PC-9 (cell line): ENCODE measurements around the gene NUDC.

Experiments used
- EZH2 ChIP-seq: fragments of 200-600 bp; sonication (generic); IDR thresholded peaks from 2 replicates; pipeline ENCODE4 v1.8.0; 2017; ENCODE audit warnings: antibody characterized with exemption, low read depth
- TF ChIP-seq, protein P1 (sequence below): fragments of 200-600 bp; sonication (generic); conservative IDR thresholded peaks from 2 replicates; pipeline ENCODE4 v1.6.1; 2017; ENCODE audit warnings: mixed run types, antibody characterized with exemption, mild to moderate bottlenecking, moderate library complexity

DNA sequence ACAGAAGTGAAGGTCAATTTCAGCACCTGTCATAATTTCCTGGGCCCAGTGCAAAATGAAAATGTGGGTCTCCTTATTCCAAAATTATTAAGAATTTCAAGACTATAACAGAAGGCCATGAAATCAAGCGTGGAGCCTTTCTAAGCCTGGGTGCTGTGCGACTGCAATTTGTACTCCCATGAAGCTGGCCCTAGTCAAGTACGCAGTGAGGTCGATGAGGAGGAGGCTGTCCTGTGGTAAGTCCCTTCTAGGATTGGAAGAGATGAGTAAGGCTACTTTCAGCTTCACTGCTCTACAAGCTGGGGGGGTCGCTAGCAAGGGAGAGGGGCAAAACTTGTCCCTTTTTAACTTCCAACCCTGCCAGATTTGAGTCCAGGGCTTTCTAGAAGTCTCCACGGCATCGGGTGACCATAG is 410 bp upstream of the NUDC start:
- TF ChIP-seq, protein P1, sequence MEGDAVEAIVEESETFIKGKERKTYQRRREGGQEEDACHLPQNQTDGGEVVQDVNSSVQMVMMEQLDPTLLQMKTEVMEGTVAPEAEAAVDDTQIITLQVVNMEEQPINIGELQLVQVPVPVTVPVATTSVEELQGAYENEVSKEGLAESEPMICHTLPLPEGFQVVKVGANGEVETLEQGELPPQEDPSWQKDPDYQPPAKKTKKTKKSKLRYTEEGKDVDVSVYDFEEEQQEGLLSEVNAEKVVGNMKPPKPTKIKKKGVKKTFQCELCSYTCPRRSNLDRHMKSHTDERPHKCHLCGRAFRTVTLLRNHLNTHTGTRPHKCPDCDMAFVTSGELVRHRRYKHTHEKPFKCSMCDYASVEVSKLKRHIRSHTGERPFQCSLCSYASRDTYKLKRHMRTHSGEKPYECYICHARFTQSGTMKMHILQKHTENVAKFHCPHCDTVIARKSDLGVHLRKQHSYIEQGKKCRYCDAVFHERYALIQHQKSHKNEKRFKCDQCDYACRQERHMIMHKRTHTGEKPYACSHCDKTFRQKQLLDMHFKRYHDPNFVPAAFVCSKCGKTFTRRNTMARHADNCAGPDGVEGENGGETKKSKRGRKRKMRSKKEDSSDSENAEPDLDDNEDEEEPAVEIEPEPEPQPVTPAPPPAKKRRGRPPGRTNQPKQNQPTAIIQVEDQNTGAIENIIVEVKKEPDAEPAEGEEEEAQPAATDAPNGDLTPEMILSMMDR: no peak
- TF ChIP-seq EZH2: no peak
